Right renal cortex interstitium (tissue), 3 donors: ENCODE measurements around the gene GREB1. TPM values are rescaled to one million over a fixed set of nuclear protein-coding genes. Genes with fewer than 3 reads are reported as not detected.

ENCODE experiments used
- DNase-seq, 3 donors: peaks; one replicate each; pipeline ENCODE4 v3.0.0-alpha.2; 2013; ENCODE audit warnings: low read depth in 3 of 3, low spot score in 2 of 3
- polyA plus RNA-seq, 3 donors: library from polyadenylated mRNA; unstranded; fragments of 120-200 nt; gene quantifications; one replicate each; pipeline ENCODE4 v1.2.1, GENCODE V29; 2013; ENCODE audit not compliant: insufficient read length in 3 of 3

The GREB1 gene
- 10 to 100 TPM; 10.8 to 11.0 (median 10.8) TPM for polyA plus RNA-seq

GRCh38 chr2:11533278-11534070 is at the start of gene GREB1:
GREB1 (plus strand) TSS chr2:11534045; CDS start chr2:11556615, 22,570 bp downstream.
- no peak for DNase-seq

- DNase-seq: no peak
Measured at GRCh38 chr2:11488809-11489208, 45.0 kb upstream of the GREB1 start.

- no peak for DNase-seq
Measured at GRCh38 chr2:11490194-11490593, 43.7 kb upstream of the GREB1 start.

GRCh38 chr2:11491348-11491933 is 42.4 kb upstream of the GREB1 start:
- no peak for DNase-seq

- DNase-seq: no peak
Measured at GRCh38 chr2:11492244-11492643, 41.6 kb upstream of the GREB1 start.

GRCh38 chr2:11492720-11493119 is 41.1 kb upstream of the GREB1 start:
- DNase-seq: no peak

GRCh38 chr2:11493282-11493681 is 40.6 kb upstream of the GREB1 start:
- no peak for DNase-seq

GRCh38 chr2:11494310-11494709 is 39.5 kb upstream of the GREB1 start:
- no peak for DNase-seq

- DNase-seq: no peak
Measured at GRCh38 chr2:11495844-11496681, 37.8 kb upstream of the GREB1 start.

GRCh38 chr2:11498543-11499034 is 35.3 kb upstream of the GREB1 start:
- no peak for DNase-seq

GRCh38 chr2:11499081-11499743 is 34.6 kb upstream of the GREB1 start:
- no peak for DNase-seq

GRCh38 chr2:11500702-11501303 is 33.0 kb upstream of the GREB1 start:
- no peak for DNase-seq

- no peak for DNase-seq
Measured at GRCh38 chr2:11502740-11503292, 31.0 kb upstream of the GREB1 start.

- no peak for DNase-seq
Measured at GRCh38 chr2:11503354-11503927, 30.4 kb upstream of the GREB1 start.

GRCh38 chr2:11505652-11506610 is 27.9 kb upstream of the GREB1 start:
- DNase-seq: no peak

- DNase-seq: no peak
Measured at GRCh38 chr2:11506611-11506969, 27.3 kb upstream of the GREB1 start.

- no peak for DNase-seq
Measured at GRCh38 chr2:11507517-11507916, 26.3 kb upstream of the GREB1 start.

GRCh38 chr2:11508279-11508678 is 25.6 kb upstream of the GREB1 start:
- DNase-seq: no peak
